ENCODE measurements around the gene PTPRK. TPM values are rescaled to one million over a fixed set of nuclear protein-coding genes. Genes with fewer than 3 reads are reported as not detected.

The PTPRK gene
- total and polyA plus RNA-seq, 9 of the 15 experiments (the other 6 are each of a cell fraction or from before 2014, with no cell fraction given): 0.04 to 0.51 TPM; not detected in 7

GRCh38 chr6:127933852-127934840 lies 586.3 kb downstream of the PTPRK start (continued):
- TF ChIP-seq AFF1 (IDR thresholded peaks at IDR 0.05; ENCODE audit: low read depth in 1 of 2, partially characterized antibody in 2 of 2) (no peak), ARID3A (IDR thresholded peaks at IDR 0.05; ENCODE audit: borderline replicate concordance, low read depth, low read length) (no peak), CBFB (CRISPR knock-in tag; IDR thresholded peaks at IDR 0.05) (no peak), ETS1 (conservative IDR thresholded peaks at IDR 0.05; ENCODE audit: control insufficient read depth, low read depth, low read length) (no peak), STAT5B (CRISPR knock-in tag; IDR thresholded peaks at IDR 0.05) (no peak), RAD51 (IDR thresholded peaks at IDR 0.05; ENCODE audit: borderline replicate concordance, low read depth) (no peak), NCOA1 (IDR thresholded peaks at IDR 0.05; ENCODE audit: low read depth) (no peak), RERE (CRISPR knock-in tag; IDR thresholded peaks at IDR 0.05; ENCODE audit: borderline replicate concordance) (no peak)

Measured in K562 (cell line).